HG03108 (cell line): Measurements from ENCODE around the gene SEC14L6.
"Not testable (repeated sequence)": the region's sequence is repeated elsewhere in the genome, so short reads cannot be mapped to it uniquely, and the experiment has no call there.

ENCODE experiments used
- ATAC-seq: cut with Tn5 transposase; IDR thresholded peaks from one replicate; pipeline ENCODE4 v1.9.1; 2021; ENCODE audit warnings: moderate library complexity; ENCODE audit not compliant: unreplicated experiment

Gene SEC14L6

DNA sequence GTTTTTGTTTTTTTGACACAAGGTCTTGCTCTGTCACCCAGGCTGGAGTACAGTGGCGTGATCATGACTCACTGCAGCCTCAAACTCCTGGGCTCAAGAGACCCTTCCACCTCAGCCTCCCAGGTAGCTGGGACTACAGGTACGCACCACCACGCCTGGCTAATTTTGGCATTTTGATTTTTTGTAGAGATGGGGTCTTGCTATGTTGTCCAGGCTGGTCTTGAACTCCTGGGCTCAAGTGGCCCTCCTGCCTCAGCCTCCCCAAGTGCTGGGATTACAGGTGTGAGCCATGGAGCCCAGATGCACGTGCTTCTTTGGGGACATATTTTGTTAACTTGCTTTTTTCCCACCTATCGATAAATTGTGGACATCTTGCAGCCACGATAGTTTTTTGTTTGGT lies 20.7 kb upstream of the SEC14L6 start:
- not testable (repeated sequence) for ATAC-seq

GRCh38 chr22:30566125-30566524 lies 19.6 kb upstream of the SEC14L6 start:
- ATAC-seq, result no peak

DNA sequence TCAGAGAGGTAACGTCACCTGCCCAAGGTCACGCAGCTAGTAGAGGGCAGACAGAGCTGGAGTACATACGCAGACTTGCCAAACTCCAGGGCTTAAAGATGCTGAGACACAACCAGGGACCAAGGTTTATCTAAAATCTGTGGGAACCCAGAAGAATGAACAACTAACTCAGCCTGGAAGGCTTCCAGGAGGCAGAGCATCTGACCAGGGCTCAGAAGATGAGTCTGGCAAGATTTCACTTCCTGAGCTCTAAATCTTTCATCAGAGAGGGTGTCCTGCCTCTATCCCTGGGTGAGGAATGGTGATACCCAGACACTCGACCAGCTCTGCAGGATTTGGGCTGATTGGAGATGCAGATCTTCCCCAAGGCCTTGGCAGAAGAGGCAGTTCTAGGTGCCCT lies 18.8 kb upstream of the SEC14L6 start:
- ATAC-seq, result no peak

DNA sequence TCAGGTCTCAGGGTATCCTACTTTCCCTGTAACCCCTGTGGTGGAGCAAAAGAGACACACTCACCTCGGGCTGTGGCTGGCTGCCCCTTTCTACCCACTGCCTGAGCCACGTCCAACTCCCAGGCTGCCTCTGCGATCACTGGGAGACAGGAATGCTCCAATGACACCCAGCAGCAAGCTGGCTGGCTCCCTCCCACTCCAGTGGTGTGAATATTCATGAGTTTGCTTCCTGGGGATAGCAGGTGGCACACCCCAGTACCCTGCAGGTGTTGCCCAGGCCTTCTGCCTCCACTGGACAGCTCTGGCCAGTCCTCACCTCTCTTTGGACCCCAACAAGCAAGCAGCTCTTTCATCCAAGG lies 18.2 kb upstream of the SEC14L6 start:
- ATAC-seq, result no peak

DNA sequence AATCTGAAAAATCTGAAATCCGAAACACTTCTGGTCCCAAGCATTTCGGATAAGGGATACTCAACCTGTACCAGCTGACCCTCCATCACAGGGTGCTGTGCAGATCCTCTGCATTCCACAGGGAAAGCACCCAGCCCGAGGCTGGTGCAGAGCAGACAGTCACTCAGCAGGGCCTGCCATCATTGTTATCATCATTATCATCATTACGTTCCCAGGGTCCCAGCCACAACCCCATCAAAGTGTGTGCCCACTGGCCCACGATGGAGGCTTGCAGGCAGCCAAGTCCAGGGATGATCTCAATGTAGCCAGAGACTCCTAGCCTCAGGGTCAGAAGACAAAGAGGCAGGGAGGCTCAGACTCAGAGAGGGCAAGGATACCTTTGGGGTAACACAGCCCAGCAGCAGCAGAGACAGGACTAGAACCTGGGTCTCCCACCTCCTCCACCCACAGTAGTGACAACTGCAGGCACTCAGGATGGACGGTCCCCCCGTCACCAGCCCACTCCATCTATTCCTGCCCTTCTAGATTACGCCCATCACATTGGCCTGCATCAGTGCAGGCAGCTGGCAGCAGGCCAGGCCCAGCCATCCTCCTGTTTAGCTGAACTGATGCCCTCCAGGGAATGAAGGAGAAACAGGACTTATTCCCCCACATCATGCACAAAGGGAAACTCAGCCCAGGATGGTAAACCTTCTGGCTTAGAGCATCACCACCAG lies 17.7 kb upstream of the SEC14L6 start:
- ATAC-seq, result no peak

GRCh38 chr22:30562366-30562765 lies 15.8 kb upstream of the SEC14L6 start:
- ATAC-seq, result no peak

DNA sequence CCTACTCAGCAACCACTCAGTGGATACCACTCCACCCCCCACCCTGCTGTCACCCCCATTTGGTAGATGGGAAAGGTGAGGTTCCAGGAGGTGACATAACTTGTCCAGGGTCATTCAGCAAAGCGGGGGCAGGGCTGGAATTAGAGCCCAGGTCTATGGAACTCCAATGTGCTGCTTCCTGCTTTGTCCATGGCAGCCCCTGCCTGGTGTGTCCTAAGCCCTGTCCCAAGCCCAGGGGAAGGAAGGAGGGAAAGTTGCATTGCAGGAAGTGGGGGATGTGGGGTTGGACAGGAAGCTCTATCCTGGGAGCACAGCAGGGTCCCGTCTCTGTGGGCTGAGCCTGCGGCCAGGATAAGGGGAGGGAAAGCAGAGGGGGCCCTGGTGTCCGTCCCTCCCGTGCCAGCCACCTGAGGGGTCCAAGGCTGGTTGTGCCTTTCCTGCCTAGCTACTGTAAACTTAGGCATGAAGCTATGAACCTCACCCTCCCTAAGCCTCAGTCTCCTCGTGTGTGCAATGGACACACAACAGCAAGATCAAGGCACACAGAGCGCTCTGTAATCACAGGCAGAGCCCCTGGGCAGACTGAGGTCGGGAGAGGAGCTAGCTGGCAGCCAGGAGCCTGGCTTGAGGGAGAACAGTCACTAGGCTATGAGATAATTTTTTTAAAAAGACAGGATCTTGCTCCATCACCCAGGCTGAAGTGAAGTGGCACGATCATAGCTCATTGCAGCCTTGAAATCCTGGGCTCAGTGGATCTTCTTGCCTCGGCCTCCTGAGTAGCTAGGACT lies 15.1 kb upstream of the SEC14L6 start:
- no peak for ATAC-seq

GRCh38 chr22:30560643-30561202 lies 14.2 kb upstream of the SEC14L6 start:
- not testable (repeated sequence) for ATAC-seq

DNA sequence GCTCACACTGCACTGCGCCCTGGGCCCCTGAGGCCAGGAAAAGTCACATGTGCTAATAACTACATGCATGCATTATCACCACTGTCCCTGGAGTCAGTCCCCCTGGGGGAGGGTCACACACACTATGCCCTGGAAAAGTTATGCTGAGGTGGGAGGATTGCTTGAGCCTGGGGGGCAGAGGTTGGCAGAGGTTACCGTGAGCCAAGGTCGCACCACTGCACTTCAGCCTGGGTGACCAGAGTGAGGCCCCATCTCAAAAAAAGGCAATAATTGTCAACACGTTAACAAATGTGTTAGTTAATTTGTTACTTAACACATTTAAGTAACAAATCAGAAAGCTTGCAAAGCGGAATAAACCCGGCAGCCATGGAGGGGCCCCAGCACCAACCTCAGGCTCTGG lies 13.3 kb upstream of the SEC14L6 start:
- ATAC-seq, result no peak

DNA sequence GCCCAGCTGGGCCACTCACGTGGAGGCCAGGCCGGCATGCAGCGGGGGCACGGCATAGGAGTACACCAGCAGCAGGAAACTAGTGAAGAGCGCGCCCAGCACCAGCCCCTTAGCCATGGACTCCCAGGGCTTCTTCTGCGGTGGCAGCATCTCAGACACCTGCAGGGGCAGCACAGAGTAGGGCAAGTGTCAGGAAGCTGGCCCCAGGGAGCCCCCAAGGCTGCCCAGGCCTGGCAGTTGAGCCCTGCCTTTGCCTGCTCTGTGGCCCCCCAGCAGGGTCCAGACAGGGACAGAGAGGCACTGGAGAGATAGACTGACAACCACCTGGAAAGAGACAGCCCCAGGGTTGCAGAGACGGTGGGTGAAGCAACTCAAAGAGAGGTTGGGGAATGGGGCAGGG lies 10.7 kb upstream of the SEC14L6 start:
- ATAC-seq, result no peak

DNA sequence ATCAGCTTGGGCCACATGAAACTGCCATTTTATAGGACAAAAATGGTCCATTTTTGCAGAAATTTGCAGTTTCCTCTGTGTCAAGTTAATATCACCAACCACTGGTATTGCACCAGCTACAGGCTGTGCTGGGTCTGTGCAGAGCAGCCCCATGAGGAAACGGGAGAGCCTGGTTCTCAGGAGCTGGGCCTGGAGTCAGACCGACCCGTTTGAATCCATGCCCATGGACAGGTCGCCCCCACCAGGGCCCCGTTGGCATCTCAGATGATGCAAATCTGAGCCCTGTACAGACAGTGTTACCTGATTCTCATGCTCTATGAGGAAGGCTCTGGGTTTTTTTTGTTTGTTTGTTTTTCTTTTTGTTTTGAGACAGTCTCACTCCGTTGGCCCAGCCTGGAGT lies 9.8 kb upstream of the SEC14L6 start:
- no peak for ATAC-seq

GRCh38 chr22:30555282-30556210 lies 9.0 kb upstream of the SEC14L6 start:
- ATAC-seq, result no peak

- no peak for ATAC-seq
Observed at GRCh38 chr22:30553971-30554370, 7.4 kb upstream of the SEC14L6 start.

DNA sequence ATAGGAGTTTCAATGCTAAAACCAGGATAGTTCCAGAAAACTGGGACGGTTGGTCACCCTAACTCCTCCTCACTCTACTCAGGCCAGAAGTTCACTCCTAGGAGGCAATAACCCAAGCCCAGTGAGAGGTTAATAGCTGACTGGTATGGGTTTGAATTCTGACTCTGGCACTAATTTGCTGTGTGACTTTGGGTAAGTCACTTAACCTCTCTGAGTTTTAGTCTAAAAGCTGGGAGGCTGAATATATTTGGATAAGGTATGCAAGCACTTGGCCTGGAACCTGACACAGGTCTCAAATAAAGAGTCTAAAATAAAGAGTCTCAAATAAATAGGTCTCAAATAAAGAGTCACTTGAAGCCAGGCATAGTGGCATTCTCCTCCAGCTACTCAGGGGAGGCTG lies 6.2 kb upstream of the SEC14L6 start:
- ATAC-seq, result no peak

GRCh38 chr22:30551813-30552212 lies 5.3 kb upstream of the SEC14L6 start:
- ATAC-seq, result not testable (repeated sequence)

- ATAC-seq, result no peak
Observed at GRCh38 chr22:30547188-30547587, 647 bp upstream of the SEC14L6 start.

DNA sequence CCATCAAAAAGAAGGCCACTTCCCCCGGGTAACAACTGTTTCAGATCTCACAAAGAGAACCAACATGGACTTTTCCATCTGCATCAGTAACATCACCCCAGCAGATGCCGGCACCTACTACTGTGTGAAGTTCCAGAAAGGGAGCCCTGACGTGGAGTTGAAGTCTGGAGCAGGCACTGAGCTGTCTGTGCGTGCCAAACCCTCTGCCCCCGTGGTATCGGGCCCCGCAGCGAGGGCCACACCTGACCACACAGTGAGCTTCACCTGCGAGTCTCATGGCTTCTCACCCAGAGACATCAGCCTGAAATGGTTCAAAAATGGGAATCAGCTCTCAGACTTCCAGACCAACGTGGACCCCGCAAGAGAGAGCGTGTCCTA lies 3.7 kb downstream of the SEC14L6 start:
- ATAC-seq, result no peak

DNA sequence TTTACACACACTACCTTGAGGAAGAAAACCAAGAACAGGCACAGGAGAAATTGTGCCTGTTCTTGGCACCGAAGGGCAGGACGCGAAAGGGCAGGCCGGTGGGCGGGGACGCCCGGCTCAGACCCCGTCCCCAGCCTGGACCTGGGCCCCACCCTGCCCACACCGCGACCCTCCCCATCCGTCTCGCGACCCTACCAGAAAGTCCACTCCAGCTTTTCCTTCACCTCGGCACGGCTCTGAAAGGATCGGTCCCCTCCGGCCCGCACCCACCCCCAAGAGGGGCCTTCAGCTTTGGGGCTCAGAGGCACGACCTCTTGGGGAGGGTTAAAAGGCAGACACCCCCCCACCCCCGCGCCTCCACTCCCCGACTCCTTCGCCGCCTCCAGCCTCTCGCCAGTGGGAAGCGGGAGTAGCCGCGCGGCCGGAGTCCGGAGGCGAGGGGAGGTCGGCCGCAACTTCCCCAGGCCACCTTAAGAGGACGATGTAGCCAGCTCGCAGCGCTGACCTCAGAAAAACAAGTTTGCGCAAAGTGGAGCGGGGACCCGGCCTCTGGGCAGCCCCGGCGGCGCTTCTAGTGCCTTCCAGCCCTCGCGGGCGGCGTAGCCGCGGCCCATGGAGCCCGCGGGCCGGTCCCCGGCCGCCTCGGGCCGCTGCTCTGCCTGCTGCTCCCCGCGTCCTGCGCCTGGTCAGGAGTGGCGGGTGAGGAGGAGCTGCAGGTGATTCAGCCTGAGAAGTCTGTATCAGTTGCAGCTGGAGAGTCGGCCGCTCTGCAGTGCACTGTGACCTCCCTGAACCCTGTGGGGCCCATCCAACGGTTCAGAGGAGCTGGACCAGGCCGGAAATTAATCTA lies 4.4 kb downstream of the SEC14L6 start:
- no peak for ATAC-seq

- ATAC-seq, result not testable (repeated sequence)
Observed at GRCh38 chr22:30541511-30541910, 5.0 kb downstream of the SEC14L6 start.

DNA sequence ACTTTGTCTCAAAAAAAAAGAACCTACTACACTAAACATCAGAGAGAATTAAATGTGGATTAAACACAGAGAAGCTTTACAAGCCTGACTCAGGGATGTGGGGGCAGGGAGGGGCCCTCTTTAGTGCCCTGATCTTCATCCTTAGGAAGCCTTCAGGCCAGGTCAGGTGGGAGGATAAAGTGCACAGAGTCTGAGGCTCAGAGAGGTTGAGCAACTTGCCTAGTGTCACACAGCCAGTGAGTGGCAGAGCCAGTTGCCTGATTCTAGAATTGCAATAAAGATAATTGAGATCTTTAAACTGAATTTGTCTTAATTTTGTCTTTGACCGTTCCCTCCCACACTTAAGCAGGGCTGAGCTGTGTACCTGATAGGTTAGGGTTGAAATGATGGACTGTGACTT lies 7.2 kb downstream of the SEC14L6 start:
- ATAC-seq, result no peak
